Measurements from ENCODE around the gene ZBTB8A.
"Not testable (repeated sequence)": the region's sequence is repeated elsewhere in the genome, so short reads cannot be mapped to it uniquely, and the experiment has no call there.

Gene ZBTB8A

DNA sequence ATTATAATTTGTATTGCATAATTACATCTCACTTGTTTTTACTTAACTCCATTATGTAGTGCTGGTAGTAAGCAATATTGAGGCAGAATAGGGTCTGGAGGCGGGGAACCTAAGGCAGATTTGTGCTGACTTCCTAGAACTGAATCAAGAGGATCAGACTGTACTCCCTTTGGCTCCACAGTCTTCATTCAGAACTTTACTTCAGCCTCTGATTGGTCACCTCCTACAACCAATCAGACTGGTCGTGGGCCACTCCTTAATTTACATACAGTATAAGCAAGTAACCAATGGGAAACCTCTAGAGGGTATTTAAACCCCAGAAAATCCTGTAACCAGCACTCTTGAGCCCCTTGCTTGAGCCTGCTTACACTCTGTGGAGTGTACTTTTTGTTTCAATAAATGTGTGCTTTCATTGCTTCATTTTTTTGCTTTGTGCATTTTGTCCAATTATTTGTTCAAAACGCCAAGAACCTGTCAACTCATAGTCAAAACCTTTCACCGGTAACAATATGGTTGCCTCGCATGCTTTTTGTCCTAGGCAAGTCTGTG is 79.5 kb downstream of the ZBTB8A start:
- DNase-seq (ENCODE audit: insufficient read length, low spot score), result no peak
- no peak for FAIRE-seq

DNA sequence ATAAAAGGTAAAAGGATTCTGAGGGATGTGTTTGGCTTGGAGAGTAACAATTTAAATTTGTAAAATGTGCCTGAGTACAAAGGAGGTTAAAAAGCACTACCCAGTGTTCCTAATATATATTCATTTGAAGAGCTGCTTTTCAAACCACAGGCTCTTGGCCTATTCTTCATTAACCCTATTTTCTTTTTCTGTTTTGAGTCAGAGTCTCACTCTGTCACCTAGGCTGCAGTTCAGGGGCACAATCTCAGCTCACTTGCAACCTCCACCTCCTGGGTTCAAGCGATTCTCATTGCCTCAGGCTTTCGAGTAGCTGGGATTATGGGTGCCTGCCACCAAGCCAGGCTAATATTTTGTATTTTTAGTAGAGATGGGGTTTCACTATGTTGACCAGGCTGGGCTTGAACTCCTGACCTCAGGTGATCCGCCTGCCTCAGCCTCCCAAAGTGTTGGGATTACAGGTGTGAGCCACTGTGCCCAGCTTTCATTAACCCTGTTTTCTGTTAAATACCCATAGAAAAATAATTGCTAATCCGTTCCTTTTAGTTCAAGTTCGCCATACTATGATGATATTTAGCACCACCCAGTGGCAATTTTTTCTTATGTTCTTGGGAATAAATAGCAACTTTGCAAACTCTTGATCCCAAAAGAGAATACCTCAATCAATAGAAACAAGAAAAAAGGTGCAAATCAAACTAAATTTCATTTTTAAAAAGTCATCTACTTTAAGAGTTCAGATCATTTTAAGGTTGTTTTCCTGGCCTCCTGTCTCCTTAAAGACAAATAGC is 80.7 kb downstream of the ZBTB8A start:
- FAIRE-seq, result peak; percentile 80

DNA sequence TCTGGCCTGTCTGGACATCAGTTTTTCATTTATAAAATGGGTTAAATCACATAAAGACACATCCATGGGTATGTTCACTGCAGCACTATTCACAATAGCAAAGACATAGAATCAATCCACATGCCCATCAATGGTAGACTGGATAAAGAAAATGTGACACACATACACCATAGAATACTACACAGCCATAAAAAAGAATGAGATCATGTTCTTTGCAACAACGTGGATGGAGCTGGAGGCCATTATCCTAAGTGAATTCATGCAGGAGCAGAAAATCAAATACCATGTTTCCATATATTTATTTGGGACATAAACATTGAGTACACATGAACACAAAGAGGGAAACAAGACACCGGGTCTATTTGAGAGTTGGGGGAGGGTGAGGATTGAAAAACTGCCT is 83.0 kb downstream of the ZBTB8A start:
- DNase-seq (ENCODE audit: insufficient read length, low spot score), result no peak
- FAIRE-seq, result no peak

More for the DNA sequence above, 80.7 kb downstream of the ZBTB8A start:
- DNase-seq (ENCODE audit: insufficient read length, low spot score), result peak; percentile 21

DNA sequence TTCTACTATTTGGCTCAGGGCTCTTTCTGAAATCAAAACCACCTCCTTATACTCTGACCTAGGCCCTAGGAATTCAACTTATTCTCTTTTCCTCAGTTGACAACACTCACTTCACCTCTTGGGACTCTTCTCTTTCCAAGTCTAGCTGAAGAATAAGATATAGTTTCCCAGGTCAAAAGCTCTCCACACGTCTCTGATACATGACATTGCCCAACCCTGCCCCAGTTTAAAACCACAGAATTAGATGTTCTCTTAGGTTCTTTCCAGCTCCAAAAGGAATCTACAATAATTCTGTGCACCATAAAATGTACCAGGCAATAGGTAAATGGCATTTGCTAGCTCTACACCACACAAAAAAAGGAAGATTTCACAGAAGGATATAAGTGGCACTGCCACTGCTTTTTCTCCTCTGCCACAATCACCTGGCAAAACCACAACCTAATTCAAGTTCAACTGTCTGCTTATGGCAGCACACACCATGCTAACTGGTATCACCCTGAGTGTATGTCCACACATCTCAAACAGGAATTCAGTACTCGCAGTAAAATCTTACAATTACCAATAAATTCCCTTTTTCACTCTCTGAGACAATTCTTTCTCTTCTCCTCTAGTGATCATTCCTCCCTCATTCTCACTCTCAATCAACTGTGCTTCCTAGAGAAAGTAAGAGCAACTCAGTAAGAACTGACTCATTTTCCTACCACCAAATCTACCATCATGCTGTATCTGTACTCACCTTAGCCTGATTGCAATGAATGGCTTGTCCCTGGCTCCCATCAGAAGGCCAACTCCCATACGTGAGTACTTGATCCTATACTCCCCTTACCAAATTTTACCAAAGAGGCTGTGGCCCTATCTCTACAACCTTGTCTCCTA is 83.8 kb downstream of the ZBTB8A start:
- peak; percentile 11 for FAIRE-seq
- DNase-seq (ENCODE audit: insufficient read length, low spot score), result no peak

DNA sequence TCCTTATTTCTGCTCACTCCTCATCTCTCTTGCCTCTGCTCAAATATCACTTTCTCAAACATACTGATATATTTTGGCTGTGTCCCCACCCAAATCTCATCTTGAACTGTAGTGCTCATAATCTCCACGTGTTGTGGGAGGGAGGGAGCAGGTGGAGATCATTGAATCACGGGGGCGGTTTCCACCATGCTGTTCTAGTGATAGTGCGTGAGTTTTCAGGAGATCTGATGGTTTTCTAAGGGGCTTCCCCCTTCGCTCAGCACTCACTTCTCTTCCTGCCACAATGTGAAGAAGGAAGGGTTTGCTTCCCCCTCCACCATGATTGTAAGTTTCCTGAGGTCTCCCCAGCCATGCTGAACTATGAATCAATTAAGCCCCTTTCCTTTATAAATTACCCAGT is 84.5 kb downstream of the ZBTB8A start:
- FAIRE-seq, result peak; percentile 21

DNA sequence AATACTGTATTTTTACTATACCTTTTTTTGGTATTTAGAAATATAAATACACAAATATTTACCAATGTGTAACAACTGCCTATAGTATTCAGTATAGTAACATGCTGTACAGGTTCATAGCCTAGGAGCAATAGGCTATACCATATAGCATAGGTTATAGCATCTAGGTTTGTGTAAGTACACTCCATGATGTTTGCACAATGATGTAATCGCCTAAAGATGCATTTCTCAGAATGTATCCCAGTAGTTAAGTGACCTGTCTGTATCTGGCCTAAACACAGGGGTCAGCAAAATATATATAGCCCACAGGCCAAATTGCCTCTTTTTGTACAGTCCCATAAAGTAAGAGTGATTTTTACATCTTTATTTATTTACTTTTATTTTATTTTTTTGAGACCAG is 86.9 kb downstream of the ZBTB8A start:
- DNase-seq (ENCODE audit: insufficient read length, low spot score) (no peak), FAIRE-seq (no peak)

More for the DNA sequence above, 84.5 kb downstream of the ZBTB8A start:
- no peak for DNase-seq (ENCODE audit: insufficient read length, low spot score)

DNA sequence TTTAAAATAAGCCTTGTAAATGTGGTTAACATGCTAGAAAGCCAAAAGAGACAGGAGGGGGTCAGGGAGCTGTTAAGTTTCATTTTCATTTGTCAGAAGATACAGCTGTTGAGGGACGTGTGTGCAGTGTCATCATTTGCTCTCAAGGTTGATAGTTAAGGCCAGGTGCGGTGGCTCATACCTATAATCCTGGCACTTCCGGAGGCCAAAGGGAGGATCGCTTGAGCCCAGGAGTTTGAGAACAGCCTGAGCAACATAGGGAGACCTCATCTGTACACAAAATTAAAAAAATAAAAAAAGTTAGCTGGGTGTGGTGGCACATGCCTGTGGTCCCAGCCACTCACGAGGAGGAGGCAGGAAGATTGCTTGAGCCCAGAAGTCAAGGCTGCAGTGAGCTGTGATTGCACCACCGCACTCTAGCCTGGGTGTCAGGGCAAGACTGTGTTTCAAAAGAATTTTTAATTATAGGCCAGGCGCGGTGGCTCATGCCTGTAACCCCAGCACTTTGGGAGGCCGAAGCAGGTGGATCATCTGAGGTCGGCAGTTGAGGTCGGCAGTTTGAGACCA is 88.5 kb downstream of the ZBTB8A start:
- peak; percentile 89 for FAIRE-seq
- DNase-seq (ENCODE audit: insufficient read length, low spot score), result no peak

DNA sequence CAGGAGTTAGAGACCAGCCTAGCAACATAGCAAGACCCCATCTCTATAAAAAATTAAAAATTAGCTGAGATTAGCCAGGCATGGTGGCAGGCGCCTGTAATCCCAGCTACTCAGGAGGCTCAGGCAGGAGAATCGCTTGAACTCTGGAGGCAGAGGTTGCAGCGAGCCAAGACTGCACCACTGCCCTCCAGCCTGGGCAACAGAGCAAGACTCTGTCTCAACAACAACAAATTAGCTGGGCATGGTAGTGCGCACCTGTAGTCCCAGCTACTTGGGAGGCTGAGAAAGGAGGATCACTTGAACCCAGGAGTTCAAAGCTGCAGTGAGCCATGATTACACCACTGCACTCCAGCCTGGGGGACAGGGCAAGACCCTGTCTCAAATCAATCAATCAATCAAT is 90.9 kb downstream of the ZBTB8A start:
- not testable (repeated sequence) for DNase-seq (ENCODE audit: insufficient read length, low spot score); FAIRE-seq

DNA sequence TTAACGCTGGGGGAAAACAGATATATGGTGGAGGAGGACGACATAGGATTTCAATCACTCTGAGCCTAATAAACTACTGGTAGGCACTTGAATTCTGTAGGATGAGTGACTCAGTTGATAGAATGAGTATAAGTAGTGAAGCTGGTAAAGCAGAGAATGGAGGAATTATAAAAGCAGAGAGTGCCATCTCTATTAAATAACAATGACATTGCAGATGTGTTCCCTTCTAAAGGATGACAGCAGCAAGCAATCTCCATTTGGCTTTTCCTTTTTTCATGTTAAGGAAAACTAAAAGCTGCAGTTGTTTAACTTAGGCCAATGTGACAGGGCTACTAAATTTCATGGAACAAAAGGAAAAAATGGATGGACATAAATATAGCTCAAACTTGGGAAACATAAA is 93.6 kb downstream of the ZBTB8A start:
- DNase-seq (ENCODE audit: insufficient read length, low spot score) (no peak), FAIRE-seq (no peak)

DNA sequence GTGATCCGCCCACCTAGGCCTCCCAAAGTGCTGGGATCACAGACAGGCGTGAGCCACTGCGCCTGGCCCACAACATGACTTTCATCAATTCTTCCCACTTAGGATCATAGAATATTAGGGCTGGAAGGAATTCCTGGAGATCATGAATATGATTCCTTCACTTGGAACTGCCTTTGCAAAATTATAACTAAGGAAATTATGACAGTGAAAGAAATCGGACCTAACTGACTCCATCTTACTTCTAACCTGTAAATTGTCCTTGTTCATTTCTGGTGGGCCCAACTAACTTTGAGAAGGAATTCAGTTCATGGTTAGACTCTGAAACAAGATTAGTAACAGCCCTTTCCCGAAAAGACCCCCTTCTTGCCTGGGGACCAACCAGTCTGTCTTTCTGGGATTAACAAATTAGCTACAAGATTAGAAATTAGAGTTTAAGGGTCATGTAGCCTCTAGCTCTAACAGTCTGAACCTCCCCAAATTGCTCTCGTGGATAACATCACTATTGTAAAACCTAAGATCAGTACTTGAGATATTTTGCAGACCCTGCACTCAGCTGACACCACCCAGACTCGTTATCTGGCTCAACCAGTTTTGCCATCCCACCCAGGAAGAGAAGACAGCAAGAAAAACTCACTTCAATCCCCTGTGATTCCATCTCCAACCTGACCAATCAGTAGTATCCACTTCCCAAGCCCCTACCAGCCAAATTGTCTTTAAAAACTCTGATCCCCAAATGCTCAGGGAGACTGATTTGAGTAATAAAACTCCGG is 96.5 kb downstream of the ZBTB8A start:
- FAIRE-seq (no peak), DNase-seq (ENCODE audit: insufficient read length, low spot score) (no peak)

DNA sequence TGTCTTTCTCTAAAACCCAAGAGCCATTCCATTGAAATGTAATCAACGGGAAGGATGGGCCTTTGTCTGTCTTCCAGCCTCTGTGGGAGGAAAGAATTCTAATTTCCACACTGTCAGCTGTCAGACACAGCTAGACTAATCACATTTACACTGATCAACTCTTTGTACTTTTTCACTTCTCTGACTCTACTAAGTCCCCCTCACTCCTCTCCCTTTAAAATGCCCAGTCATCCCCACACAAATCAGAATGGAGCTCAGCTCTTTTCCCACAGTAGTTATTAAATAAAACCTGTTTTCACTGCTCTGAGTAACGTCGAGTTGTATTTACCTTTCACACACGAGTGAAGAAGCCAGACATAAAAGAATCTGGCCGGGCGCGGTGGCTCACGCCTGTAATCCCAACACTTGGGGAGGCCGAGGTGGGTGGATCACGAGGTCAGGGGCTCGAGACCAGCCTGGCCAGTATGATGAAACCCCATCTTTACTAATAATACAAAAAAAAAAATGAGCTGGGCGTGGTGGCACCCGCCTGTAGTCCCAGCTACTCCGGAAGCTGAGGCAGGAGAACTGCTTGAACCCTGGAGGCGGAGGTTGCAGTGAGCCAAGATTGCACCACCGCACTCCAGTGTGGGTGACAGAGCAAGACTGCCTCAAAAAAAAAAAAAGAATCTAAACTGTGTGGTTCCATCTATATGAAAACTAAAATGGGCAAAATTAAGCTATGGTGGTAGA is 97.9 kb downstream of the ZBTB8A start:
- FAIRE-seq, result no peak
- DNase-seq (ENCODE audit: insufficient read length, low spot score), result no peak

DNA sequence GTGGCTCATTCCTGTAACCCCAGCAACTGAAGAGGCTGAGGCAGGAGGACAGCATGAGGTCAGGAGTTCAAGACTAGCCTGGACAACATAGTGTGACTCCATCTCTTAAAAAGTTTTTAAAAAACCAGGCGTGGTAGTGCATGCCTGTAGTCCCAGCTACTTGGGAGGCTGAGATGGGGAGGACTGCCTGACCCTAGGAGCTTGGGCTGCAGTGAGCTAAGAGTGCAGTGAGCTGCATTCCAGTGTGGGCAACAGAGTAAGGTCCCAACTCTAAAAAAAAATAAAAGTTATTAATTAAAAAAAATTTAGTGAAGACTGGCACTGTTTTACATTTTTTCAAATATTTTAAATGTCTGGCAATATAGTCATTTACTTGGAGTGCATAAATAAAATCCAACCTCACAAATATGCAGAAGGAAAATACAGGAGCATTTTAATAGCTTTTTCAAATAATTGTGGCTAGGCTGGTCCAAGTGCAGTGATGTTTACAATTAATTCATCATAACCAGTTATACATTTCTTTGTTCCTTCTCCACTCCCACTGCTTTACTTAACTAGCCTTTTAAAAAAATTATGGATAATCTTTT is 100.4 kb downstream of the ZBTB8A start:
- no peak for FAIRE-seq
- no peak for DNase-seq (ENCODE audit: insufficient read length, low spot score)

DNA sequence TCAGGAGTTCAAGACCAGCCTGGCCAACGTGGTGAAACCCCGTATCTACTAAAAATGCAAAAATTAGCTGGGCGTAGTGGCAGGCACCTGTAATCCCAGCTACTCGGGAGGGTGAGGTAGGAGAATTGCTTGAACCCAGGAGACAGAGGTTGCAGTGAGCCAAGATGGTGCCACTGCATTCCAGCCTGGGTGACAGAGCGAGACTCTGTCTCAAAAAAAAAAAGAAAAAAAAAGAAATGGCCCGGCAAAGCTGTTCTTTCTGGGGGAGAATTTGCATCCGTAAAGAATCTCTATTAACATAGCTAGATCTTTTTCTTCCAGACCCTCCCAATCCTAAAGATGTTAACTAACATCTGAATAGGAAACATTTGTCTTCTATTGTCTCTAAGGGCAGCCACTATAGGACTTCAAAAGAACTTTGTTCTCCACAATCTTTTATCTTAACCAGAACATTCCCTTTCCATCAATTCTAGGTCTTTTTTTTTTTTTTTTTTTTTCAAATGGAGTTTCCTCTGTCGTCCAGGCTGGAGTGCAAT is 103.1 kb downstream of the ZBTB8A start:
- DNase-seq (ENCODE audit: insufficient read length, low spot score); FAIRE-seq: not testable (repeated sequence)

DNA sequence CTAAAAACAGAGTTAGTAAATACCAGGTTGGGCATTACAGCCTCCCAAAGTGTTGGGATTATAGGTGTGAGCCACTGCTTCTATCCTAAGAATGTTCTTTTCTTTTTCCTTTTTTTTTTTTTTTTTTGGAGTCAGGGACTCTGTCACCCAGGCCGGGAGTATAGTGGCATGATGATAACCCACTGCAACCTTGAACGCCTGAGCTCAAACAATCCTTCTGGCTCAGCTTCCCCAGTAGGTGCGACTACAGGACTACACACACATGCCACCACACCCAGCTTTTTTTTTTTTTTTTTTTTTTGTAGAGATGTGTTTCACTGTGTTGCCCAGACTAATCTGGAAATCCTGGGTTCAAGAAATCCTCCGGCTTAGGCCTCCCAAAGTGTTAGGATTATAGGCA is 105.2 kb downstream of the ZBTB8A start:
- no peak for FAIRE-seq
- no peak for DNase-seq (ENCODE audit: insufficient read length, low spot score)

DNA sequence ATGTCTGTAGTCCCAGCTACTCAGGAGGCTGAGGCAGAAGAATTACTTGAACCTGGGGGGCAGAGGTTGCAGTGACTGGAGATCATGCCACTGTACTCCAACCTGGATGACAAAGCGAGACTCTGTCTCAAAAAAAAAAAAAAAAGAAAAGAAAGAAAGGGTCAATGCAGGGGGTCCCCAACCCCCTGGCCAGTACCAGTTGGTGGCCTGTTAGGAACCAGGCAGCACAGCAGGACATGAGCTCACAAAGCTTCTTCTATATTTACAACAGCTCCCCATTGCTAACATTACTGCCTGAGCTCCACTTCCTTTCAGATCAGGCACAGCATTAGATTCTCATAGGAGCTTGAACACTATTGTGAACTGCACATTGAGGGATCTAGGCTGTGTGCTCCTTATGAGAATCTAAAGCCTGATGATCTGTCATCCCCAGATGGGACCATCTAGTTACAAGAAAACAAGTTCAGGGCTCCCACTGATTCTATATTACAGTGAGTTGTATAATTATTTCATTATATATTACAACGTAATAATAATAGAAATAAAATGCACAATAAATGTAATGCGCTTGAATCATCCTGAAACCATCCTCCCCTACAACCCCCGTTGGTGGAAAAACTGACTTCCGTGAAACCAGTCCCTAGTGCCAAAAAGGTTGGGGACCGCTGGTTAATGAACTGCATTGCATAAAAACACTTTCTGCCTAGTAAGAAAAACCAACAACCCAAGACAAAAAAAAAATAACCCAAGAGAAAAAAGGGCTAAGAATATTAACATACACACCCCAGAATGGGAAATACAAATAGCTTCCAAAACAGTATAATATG is 108.3 kb downstream of the ZBTB8A start:
- DNase-seq (ENCODE audit: insufficient read length, low spot score), result no peak
- no peak for FAIRE-seq

DNA sequence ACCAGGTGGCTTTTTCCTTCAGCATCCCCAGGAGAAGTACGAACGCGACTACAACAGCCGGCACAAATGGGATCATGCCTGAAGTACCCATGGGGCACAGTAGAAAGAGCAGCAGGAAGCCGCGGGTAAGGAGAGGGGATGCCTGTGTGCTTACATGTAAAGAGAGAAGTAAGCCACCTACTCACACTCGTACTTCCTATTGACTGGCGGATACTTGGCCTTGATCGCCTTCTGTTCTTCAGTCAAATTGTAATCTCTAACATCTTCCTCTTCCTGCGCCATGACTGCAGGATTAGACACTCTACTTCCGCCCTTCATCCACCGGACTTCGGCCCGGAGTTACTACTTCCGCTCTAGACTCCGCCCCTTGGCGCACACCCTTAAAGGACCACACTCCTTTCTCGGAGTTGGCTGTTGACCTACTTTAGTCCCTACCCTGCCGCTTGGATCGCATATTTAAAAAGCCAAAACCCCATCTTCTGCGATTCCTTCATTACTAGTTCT is 111.1 kb downstream of the ZBTB8A start, which contains the start of gene ZBTB8OS:
ZBTB8OS (minus strand) TSS at position 303 of the 504 bp plus-strand sequence; CDS start at position 282, 21 bp downstream.
- peak; percentile 95 for FAIRE-seq
- DNase-seq (ENCODE audit: insufficient read length, low spot score), result peak; percentile 69

DNA sequence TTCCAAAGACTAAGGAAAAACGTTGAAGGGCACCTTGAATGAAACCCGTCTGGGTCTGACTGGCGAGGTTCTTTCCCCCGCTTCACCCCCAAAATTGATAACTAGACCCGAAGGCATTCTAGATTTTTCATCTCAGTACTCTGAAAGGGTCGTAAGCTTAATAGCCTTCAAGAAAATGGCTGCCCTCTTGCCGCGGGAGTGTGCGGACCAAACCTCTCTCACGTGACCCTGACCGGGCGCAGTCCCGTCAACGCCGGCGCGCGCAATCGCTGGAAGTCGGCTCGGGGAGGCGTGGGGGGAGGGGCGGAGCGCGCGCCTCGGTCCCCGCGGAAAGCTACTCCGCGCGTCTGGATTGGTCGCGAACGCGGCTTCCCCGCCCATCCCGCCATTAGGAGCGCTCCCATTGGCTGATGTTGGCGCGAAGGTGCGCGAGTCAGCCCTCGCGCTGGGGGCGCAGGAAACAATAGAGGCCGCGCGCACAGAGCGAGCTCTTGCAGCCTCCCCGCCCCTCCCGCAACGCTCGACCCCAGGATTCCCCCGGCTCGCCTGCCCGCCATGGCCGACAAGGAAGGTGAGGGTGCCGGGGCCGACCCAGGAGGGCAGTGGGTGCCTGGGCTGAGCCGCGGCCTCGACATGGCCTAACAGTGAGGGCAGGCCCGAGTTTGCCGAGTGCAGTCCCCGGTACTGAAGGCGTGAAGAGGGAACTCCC is 111.7 kb downstream of the ZBTB8A start, which contains the start of gene RBBP4:
RBBP4 (plus strand) TSS at position 457 of the 709 bp plus-strand sequence; CDS start at position 556, 99 bp downstream.
- DNase-seq (ENCODE audit: insufficient read length, low spot score) (peak; percentile 81), FAIRE-seq (no peak)

Measured in GM19239 (cell line).